Measurements from ENCODE around the gene GOLGA8G.
"Not testable (repeated sequence)": the region's sequence is repeated elsewhere in the genome, so short reads cannot be mapped to it uniquely, and the experiment has no call there.

DNA sequence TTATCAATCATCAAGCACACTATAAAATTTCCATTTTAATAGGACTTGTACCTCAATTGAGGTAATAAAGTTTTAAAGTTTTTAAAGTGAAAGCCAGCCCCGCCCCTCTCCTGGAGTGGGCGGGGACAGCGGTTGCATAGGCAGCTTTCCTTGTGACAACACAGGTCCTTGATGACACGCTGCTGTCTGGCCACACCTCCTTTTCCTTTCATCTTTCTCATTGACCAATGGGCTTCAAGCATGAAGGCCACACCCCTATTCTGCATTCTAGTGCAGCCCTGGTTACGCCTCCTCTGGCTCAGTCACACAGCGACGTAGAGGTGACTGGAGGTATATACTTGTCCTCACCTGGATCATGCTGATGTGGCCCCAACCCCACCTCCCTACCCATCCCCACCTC is 20.5 kb upstream of the GOLGA8G start, which contains the start of gene GOLGA6L25:
- TF ChIP-seq, protein P1, sequence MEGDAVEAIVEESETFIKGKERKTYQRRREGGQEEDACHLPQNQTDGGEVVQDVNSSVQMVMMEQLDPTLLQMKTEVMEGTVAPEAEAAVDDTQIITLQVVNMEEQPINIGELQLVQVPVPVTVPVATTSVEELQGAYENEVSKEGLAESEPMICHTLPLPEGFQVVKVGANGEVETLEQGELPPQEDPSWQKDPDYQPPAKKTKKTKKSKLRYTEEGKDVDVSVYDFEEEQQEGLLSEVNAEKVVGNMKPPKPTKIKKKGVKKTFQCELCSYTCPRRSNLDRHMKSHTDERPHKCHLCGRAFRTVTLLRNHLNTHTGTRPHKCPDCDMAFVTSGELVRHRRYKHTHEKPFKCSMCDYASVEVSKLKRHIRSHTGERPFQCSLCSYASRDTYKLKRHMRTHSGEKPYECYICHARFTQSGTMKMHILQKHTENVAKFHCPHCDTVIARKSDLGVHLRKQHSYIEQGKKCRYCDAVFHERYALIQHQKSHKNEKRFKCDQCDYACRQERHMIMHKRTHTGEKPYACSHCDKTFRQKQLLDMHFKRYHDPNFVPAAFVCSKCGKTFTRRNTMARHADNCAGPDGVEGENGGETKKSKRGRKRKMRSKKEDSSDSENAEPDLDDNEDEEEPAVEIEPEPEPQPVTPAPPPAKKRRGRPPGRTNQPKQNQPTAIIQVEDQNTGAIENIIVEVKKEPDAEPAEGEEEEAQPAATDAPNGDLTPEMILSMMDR (IDR thresholded peaks at IDR 0.05; ENCODE audit: extremely low read depth in 1 of 2, insufficient read depth in 1 of 2, low read depth in 1 of 2, low read length in 2 of 2) = not testable (repeated sequence)
- TF ChIP-seq EZH2 (IDR thresholded peaks at IDR 0.05; ENCODE audit: borderline replicate concordance, low read depth, low read length, severe bottlenecking); POLR2AphosphoS5 (IDR thresholded peaks at IDR 0.05; ENCODE audit: insufficient read depth, low read depth, low read length); POLR2A (IDR thresholded peaks at IDR 0.05; ENCODE audit: low read depth, low read length); MAX (IDR thresholded peaks at IDR 0.05; ENCODE audit: insufficient read depth, insufficient read length): not testable (repeated sequence)

Measured in endothelial cell of umbilical vein (primary cell).